H1 (cell line): ENCODE results near the gene CALCOCO2. TPM values are rescaled to one million over a fixed set of nuclear protein-coding genes. Genes with fewer than 3 reads are reported as not detected.

Experiments used
- polyA plus RNA-seq, 7 experiments: library from polyadenylated mRNA; depleted of rRNA in 3 of 7; stranded (reverse) in 5 of 7; unstranded in 2 of 7; fragments of >200 nt in 5 of 7; fragments of 200-250 nt in 2 of 7; gene quantifications; 1 replicate in 5 of 7; 2 replicates in 1 of 7; 4 replicates in 1 of 7; pipeline versions ENCODE4 v1.2.1 to v1.2.3, GENCODE V29; 2011 to 2013; ENCODE audit warnings: missing spikeins in 2 of 7, mixed read lengths in 2 of 7
- small RNA-seq: library from polyadenylated mRNA; stranded (forward); fragments of <200 nt; extraction: miRNeasy Mini kit (QIAGEN cat#:217004); gene quantifications from one replicate; pipeline ENCODE3, GENCODE V24; 2013; ENCODE audit not compliant: insufficient read depth
- total RNA-seq: library from RNA; stranded (reverse); fragmentation: NEBNext Ultra II Directional; extraction: Animal tissue kit (Norgen Biotek cat#: 25700); gene quantifications from 2 replicates; pipeline ENCODE4 v1.2.1, GENCODE V29; 2021

The CALCOCO2 gene
- total and polyA plus RNA-seq, 2 of the 8 experiments (the other 6 are each of a cell fraction or from before 2014, with no cell fraction given): 12.1 to 31.8 TPM

Small RNAs within 50 kb of the gene (small RNA-seq; reads per million reads assigned to genes)
- gene AC068531.1 (not detected), gene RF00263 (not detected)

Other genes with a start within 250 kb of the CALCOCO2 start
- not detected in 2 replicates for gene HOXB3, start 240.8 kb upstream of the CALCOCO2 start, total RNA-seq
- gene HOXB3, start 240.8 kb upstream of the CALCOCO2 start, polyA plus RNA-seq (2011; rRNA removed): not detected in 2 replicates
- not detected in 2 replicates for gene HOXB5, start 237.3 kb upstream of the CALCOCO2 start, total RNA-seq
- gene HOXB5, start 237.3 kb upstream of the CALCOCO2 start, polyA plus RNA-seq (2011; rRNA removed): not detected in 2 replicates
- not detected in 2 replicates for gene HOXB6, start 226.0 kb upstream of the CALCOCO2 start, total RNA-seq
- gene HOXB6, start 226.0 kb upstream of the CALCOCO2 start, polyA plus RNA-seq (2011; rRNA removed): not detected in 2 replicates
- gene HOXB7, start 220.0 kb upstream of the CALCOCO2 start, total RNA-seq: not detected in 2 replicates
- not detected in 2 replicates for gene HOXB7, start 220.0 kb upstream of the CALCOCO2 start, polyA plus RNA-seq (2011; rRNA removed)
- gene HOXB8, start 215.7 kb upstream of the CALCOCO2 start, total RNA-seq: not detected in 2 replicates
- gene HOXB8, start 215.7 kb upstream of the CALCOCO2 start, polyA plus RNA-seq (2011; rRNA removed): not detected in 2 replicates
- gene HOXB9, start 204.7 kb upstream of the CALCOCO2 start, total RNA-seq: not detected in 2 replicates
- gene HOXB9, start 204.7 kb upstream of the CALCOCO2 start, polyA plus RNA-seq (2011; rRNA removed): not detected in 2 replicates
- gene PRAC1, start 108.5 kb upstream of the CALCOCO2 start, total RNA-seq: not detected in 2 replicates
- gene PRAC1, start 108.5 kb upstream of the CALCOCO2 start, polyA plus RNA-seq (2011; rRNA removed): not detected in 2 replicates
- not detected in 2 replicates for gene PRAC2, start 107.8 kb upstream of the CALCOCO2 start, total RNA-seq
- gene PRAC2, start 107.8 kb upstream of the CALCOCO2 start, polyA plus RNA-seq (2011; rRNA removed): not detected in 2 replicates
- gene HOXB13, start 102.3 kb upstream of the CALCOCO2 start, total RNA-seq: not detected in 2 replicates
- gene HOXB13, start 102.3 kb upstream of the CALCOCO2 start, polyA plus RNA-seq (2011; rRNA removed): not detected in 2 replicates
- gene TTLL6, start 13.8 kb upstream of the CALCOCO2 start, total RNA-seq: 2.6 and 2.7 TPM in 2 replicates
- 4.3 and 5.0 TPM in 2 replicates for gene TTLL6, start 13.8 kb upstream of the CALCOCO2 start, polyA plus RNA-seq (2011; rRNA removed)
- gene ATP5MC1, start 61.8 kb downstream of the CALCOCO2 start, total RNA-seq: 117 and 129 TPM in 2 replicates
- gene ATP5MC1, start 61.8 kb downstream of the CALCOCO2 start, polyA plus RNA-seq (2011; rRNA removed): 629 and 1,042 TPM in 2 replicates
- gene UBE2Z, start 77.4 kb downstream of the CALCOCO2 start, total RNA-seq: 75.3 and 75.9 TPM in 2 replicates
- 73.4 and 76.4 TPM in 2 replicates for gene UBE2Z, start 77.4 kb downstream of the CALCOCO2 start, polyA plus RNA-seq (2011; rRNA removed)
- 130 and 133 TPM in 2 replicates for gene SNF8, start 113.8 kb downstream of the CALCOCO2 start, total RNA-seq
- gene SNF8, start 113.8 kb downstream of the CALCOCO2 start, polyA plus RNA-seq (2011; rRNA removed): 132 and 134 TPM in 2 replicates
- gene GIP, start 137.6 kb downstream of the CALCOCO2 start, total RNA-seq: not detected in 2 replicates
- 0.14 and 0.16 TPM in 2 replicates for gene GIP, start 137.6 kb downstream of the CALCOCO2 start, polyA plus RNA-seq (2011; rRNA removed)
- gene IGF2BP1, start 166.3 kb downstream of the CALCOCO2 start, total RNA-seq: 487 and 513 TPM in 2 replicates
- 41.6 and 92.2 TPM in 2 replicates for gene IGF2BP1, start 166.3 kb downstream of the CALCOCO2 start, polyA plus RNA-seq (2011; rRNA removed)